Neural cell (in vitro differentiated cells): ENCODE measurements around the gene WDR75. TPM values are rescaled to one million over a fixed set of nuclear protein-coding genes. Genes with fewer than 3 reads are reported as not detected.

Experiments
- H2AFZ ChIP-seq: fragments of 200-600, 300-800 bp; sonication (generic), shearing (Covaris generic); 2 replicates; pipeline ENCODE4 v1.6.0; 2014; ENCODE audit warnings: low read depth, mild to moderate bottlenecking, antibody characterized with exemption, low read length, moderate library complexity
- H3F3A ChIP-seq: fragments of 200-600 bp; shearing (Covaris generic); 2 replicates; pipeline ENCODE4 v1.6.1; 2016; ENCODE audit warnings: mild to moderate bottlenecking, moderate library complexity, mixed read lengths, antibody characterized with exemption, low read length; ENCODE audit not compliant: insufficient read depth, poor library complexity, severe bottlenecking
- H3K27ac ChIP-seq: fragments of 200-600, 300-800 bp; sonication (generic), shearing (Covaris generic); 2 replicates; pipeline ENCODE4 v1.5.1; 2014; ENCODE audit warnings: mild to moderate bottlenecking, low read length, moderate library complexity
- H3K27me3 ChIP-seq: fragments of 300-800, 200-600 bp; sonication (generic), shearing (Covaris generic); 2 replicates; pipeline ENCODE4 v1.6.0; 2014; ENCODE audit warnings: mild to moderate bottlenecking, low read depth, low read length, moderate library complexity; ENCODE audit not compliant: insufficient read depth
- H3K36me3 ChIP-seq: fragments of 300-800, 200-600 bp; sonication (generic), shearing (Covaris generic); 2 replicates; pipeline ENCODE4 v1.5.1; 2014; ENCODE audit warnings: mild to moderate bottlenecking, antibody characterized with exemption, low read length, moderate library complexity; ENCODE audit not compliant: insufficient read depth
- H3K4me2 ChIP-seq: fragments of 300-800, 200-600 bp; sonication (generic), shearing (Covaris generic); 2 replicates; pipeline ENCODE4 v1.6.0; 2014; ENCODE audit warnings: mild to moderate bottlenecking, low read length
- H3K4me3 ChIP-seq: fragments of 300-800, 200-600 bp; sonication (generic), shearing (Covaris generic); 2 replicates; pipeline ENCODE4 v1.5.1; 2014; ENCODE audit warnings: mild to moderate bottlenecking, low read length, moderate library complexity
- H3K79me2 ChIP-seq: fragments of 200-600 bp; shearing (Covaris generic); replicated peaks from 2 replicates; pipeline ENCODE4 v1.6.0; 2014; ENCODE audit warnings: mild to moderate bottlenecking, low read length, moderate library complexity; ENCODE audit not compliant: insufficient read depth
- H3K9ac ChIP-seq: fragments of 300-800, 200-600 bp; sonication (generic), shearing (Covaris generic); 2 replicates; pipeline ENCODE4 v1.6.1; 2016; ENCODE audit warnings: mild to moderate bottlenecking, low read length, mixed read lengths
- H3K9me2 ChIP-seq: fragments of 200-600 bp; shearing (Covaris generic); 2 replicates; pipeline ENCODE4 v1.6.1; 2016; ENCODE audit warnings: mild to moderate bottlenecking, low read length, mixed read lengths; ENCODE audit not compliant: insufficient read depth
- H3K9me3 ChIP-seq: fragments of 200-600, 300-800 bp; sonication (generic), shearing (Covaris generic); 2 replicates; pipeline ENCODE4 v1.6.1; 2016; ENCODE audit warnings: mild to moderate bottlenecking, mixed run types, low read length, moderate library complexity, mixed read lengths
- H4K20me1 ChIP-seq: fragments of 200-600 bp; shearing (Covaris generic); 2 replicates; pipeline ENCODE4 v1.6.1; 2016; ENCODE audit warnings: mild to moderate bottlenecking, mixed run types; ENCODE audit not compliant: insufficient read depth
- CTCF ChIP-seq: fragments of 450-650 bp; IDR thresholded peaks from 2 replicates; pipeline ENCODE4 v1.5.1; 2014; ENCODE audit warnings: antibody characterized with exemption, mild to moderate bottlenecking, moderate library complexity; ENCODE audit not compliant: poor library complexity, severe bottlenecking
- EP300 ChIP-seq: fragments of 450-650 bp; conservative IDR thresholded peaks from 2 replicates; pipeline ENCODE4 v1.6.1; 2014; ENCODE audit warnings: antibody characterized with exemption, mild to moderate bottlenecking, moderate library complexity; ENCODE audit not compliant: poor library complexity, severe bottlenecking
- EZH2 ChIP-seq: fragments of 200-600, 300-800 bp; shearing (Covaris generic), sonication (generic); IDR thresholded peaks from 2 replicates; pipeline ENCODE4 v1.6.1; 2014; ENCODE audit warnings: antibody characterized with exemption, low read length, borderline replicate concordance, mild to moderate bottlenecking; ENCODE audit not compliant: insufficient read depth, poor library complexity, severe bottlenecking
- MXI1 ChIP-seq: fragments of 450-650 bp; conservative IDR thresholded peaks from 2 replicates; pipeline ENCODE4 v1.6.1; 2014; ENCODE audit warnings: antibody characterized with exemption, mild to moderate bottlenecking; ENCODE audit not compliant: poor library complexity, severe bottlenecking
- POLR2AphosphoS5 ChIP-seq: IDR thresholded peaks from 2 replicates; pipeline ENCODE4 v1.6.1; 2012
- SMC3 ChIP-seq: fragments of 450-650 bp; conservative IDR thresholded peaks from 2 replicates; pipeline ENCODE4 v1.6.1; 2014; ENCODE audit warnings: antibody characterized with exemption, mild to moderate bottlenecking, moderate library complexity; ENCODE audit not compliant: poor library complexity
- TAF1 ChIP-seq: IDR thresholded peaks from 2 replicates; pipeline ENCODE4 v1.6.1; 2012; ENCODE audit warnings: low read depth
- polyA plus RNA-seq: library from polyadenylated mRNA; depleted of rRNA; stranded (reverse); fragments of >200 nt; gene quantifications from 2 replicates; pipeline ENCODE4 v1.2.3, GENCODE V29; 2014
- TF ChIP-seq, protein P1 (sequence below): IDR thresholded peaks from 2 replicates; pipeline ENCODE4 v1.6.1; 2012; ENCODE audit warnings: borderline replicate concordance

The WDR75 gene
- polyA plus RNA-seq, 1 donor from 2014 or later, result 62.5 TPM

- Histone ChIP-seq H3K9ac (no peak overlapping the region), H3K9me2 (no peaks in the 10 kb centered on the region), H2AFZ (no peak overlapping the region), H3K27ac (no peak overlapping the region), H3F3A (peaks cover 6% of the 10 kb centered on the region), H3K4me3 (no peak overlapping the region), H3K36me3 (no peaks in the 10 kb centered on the region), H3K79me2 (peaks cover 36% of the 10 kb centered on the region), H3K9me3 (no peaks in the 10 kb centered on the region), H4K20me1 (no peaks in the 10 kb centered on the region), H3K4me2 (no peak overlapping the region), H3K27me3 (no peaks in the 10 kb centered on the region)
- TF ChIP-seq POLR2AphosphoS5, result no peak
- no peak for TF ChIP-seq SMC3
- TF ChIP-seq MXI1, result no peak
- TF ChIP-seq EZH2, result no peak
- TF ChIP-seq, protein P1, sequence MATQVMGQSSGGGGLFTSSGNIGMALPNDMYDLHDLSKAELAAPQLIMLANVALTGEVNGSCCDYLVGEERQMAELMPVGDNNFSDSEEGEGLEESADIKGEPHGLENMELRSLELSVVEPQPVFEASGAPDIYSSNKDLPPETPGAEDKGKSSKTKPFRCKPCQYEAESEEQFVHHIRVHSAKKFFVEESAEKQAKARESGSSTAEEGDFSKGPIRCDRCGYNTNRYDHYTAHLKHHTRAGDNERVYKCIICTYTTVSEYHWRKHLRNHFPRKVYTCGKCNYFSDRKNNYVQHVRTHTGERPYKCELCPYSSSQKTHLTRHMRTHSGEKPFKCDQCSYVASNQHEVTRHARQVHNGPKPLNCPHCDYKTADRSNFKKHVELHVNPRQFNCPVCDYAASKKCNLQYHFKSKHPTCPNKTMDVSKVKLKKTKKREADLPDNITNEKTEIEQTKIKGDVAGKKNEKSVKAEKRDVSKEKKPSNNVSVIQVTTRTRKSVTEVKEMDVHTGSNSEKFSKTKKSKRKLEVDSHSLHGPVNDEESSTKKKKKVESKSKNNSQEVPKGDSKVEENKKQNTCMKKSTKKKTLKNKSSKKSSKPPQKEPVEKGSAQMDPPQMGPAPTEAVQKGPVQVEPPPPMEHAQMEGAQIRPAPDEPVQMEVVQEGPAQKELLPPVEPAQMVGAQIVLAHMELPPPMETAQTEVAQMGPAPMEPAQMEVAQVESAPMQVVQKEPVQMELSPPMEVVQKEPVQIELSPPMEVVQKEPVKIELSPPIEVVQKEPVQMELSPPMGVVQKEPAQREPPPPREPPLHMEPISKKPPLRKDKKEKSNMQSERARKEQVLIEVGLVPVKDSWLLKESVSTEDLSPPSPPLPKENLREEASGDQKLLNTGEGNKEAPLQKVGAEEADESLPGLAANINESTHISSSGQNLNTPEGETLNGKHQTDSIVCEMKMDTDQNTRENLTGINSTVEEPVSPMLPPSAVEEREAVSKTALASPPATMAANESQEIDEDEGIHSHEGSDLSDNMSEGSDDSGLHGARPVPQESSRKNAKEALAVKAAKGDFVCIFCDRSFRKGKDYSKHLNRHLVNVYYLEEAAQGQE, result no peak
- TF ChIP-seq EP300, result no peak
These were observed 3.0 kb downstream of the WDR75 start for GRCh38 chr2:189444322-189444721.

- Histone ChIP-seq H3K4me2 (no peak overlapping the region), H3F3A (no peaks in the 10 kb centered on the region), H3K9me3 (no peaks in the 10 kb centered on the region), H3K27me3 (no peaks in the 10 kb centered on the region), H2AFZ (no peak overlapping the region), H3K79me2 (peaks cover 36% of the 10 kb centered on the region), H3K9ac (no peak overlapping the region), H3K9me2 (no peaks in the 10 kb centered on the region), H3K4me3 (no peak overlapping the region), H3K36me3 (peaks cover 8% of the 10 kb centered on the region), H4K20me1 (no peaks in the 10 kb centered on the region), H3K27ac (no peak overlapping the region)
- no peak for TF ChIP-seq EZH2
- no peak for TF ChIP-seq SMC3
- no peak for TF ChIP-seq POLR2AphosphoS5
- TF ChIP-seq TAF1, result no peak
- no peak for TF ChIP-seq MXI1
- TF ChIP-seq, protein P1, result no peak
- no peak for TF ChIP-seq CTCF
These were observed 5.5 kb downstream of the WDR75 start for GRCh38 chr2:189446780-189447179.
